ENCODE data around the gene MIDN. TPM values are rescaled to one million over a fixed set of nuclear protein-coding genes. Genes with fewer than 3 reads are reported as not detected.

The MIDN gene
- polyA plus RNA-seq, 2 of the 4 experiments (the other 2 are of a cell fraction): 9.1 to 31.4 TPM

- no peak for FAIRE-seq
Observed at GRCh38 chr19:1296078-1296477, 47.7 kb downstream of the MIDN start.

GRCh38 chr19:1296575-1297271, 48.3 kb downstream of the MIDN start:
- CTCF ChIA-PET: interaction anchor here (0.8 to 1.1 kb wide), 4 partner anchors 12 to 19 kb away, joined by 3 to 4 read pairs (median 3); no protein-coding TSS in a partner anchor
- no peak overlapping the region for H3K4me3 ChIP-seq
- no peaks in the 10 kb centered on the region for H3K9me3 ChIP-seq
- peaks cover 13% of the 10 kb centered on the region for H3K4me1 ChIP-seq
- no peak for ATAC-seq
- FAIRE-seq: no peak
- DNase-seq (ENCODE audit: low read depth in 1 of 2, low spot score in 1 of 2): no peak
- 92% methylated on average over 9 of the region's 24 CpGs for WGBS (ENCODE audit: missing lambda C conversion rate)
- H3K27ac ChIP-seq: no peak overlapping the region
- TF ChIP-seq, protein P1, sequence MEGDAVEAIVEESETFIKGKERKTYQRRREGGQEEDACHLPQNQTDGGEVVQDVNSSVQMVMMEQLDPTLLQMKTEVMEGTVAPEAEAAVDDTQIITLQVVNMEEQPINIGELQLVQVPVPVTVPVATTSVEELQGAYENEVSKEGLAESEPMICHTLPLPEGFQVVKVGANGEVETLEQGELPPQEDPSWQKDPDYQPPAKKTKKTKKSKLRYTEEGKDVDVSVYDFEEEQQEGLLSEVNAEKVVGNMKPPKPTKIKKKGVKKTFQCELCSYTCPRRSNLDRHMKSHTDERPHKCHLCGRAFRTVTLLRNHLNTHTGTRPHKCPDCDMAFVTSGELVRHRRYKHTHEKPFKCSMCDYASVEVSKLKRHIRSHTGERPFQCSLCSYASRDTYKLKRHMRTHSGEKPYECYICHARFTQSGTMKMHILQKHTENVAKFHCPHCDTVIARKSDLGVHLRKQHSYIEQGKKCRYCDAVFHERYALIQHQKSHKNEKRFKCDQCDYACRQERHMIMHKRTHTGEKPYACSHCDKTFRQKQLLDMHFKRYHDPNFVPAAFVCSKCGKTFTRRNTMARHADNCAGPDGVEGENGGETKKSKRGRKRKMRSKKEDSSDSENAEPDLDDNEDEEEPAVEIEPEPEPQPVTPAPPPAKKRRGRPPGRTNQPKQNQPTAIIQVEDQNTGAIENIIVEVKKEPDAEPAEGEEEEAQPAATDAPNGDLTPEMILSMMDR (IDR thresholded peaks at IDR 0.05): no peak
- no peak for TF ChIP-seq CHD4 (IDR thresholded peaks at IDR 0.05; ENCODE audit: borderline replicate concordance)
- no peak for TF ChIP-seq EHF (CRISPR knock-in tag; IDR thresholded peaks at IDR 0.05)
- TF ChIP-seq HDAC2 (IDR thresholded peaks at IDR 0.05): no peak
- TF ChIP-seq NR3C1 (IDR thresholded peaks at IDR 0.05): no peak
- no peak for TF ChIP-seq USF2 (IDR thresholded peaks at IDR 0.05)
- TF ChIP-seq JUN (IDR thresholded peaks at IDR 0.05): no peak
- no peak for TF ChIP-seq KDM1A (IDR thresholded peaks at IDR 0.05; ENCODE audit: low read depth)
- TF ChIP-seq RCOR1 (IDR thresholded peaks at IDR 0.05; ENCODE audit: low read depth, low read length): no peak
- TF ChIP-seq HOXA7 (CRISPR knock-in tag; IDR thresholded peaks at IDR 0.05): no peak
- TF ChIP-seq RFX5 (IDR thresholded peaks at IDR 0.05): no peak
- TF ChIP-seq GATA3 (IDR thresholded peaks at IDR 0.05; ENCODE audit: borderline replicate concordance): no peak
- TF ChIP-seq HEYL (CRISPR knock-in tag; IDR thresholded peaks at IDR 0.05): no peak
- TF ChIP-seq HOXB13 (CRISPR knock-in tag; IDR thresholded peaks at IDR 0.05; ENCODE audit: low read depth): no peak
- TF ChIP-seq, protein P2, sequence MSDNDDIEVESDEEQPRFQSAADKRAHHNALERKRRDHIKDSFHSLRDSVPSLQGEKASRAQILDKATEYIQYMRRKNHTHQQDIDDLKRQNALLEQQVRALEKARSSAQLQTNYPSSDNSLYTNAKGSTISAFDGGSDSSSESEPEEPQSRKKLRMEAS (IDR thresholded peaks at IDR 0.05): no peak
- TF ChIP-seq PHF8 (IDR thresholded peaks at IDR 0.05; ENCODE audit: borderline replicate concordance, low read depth): no peak
- TF ChIP-seq, protein P3, sequence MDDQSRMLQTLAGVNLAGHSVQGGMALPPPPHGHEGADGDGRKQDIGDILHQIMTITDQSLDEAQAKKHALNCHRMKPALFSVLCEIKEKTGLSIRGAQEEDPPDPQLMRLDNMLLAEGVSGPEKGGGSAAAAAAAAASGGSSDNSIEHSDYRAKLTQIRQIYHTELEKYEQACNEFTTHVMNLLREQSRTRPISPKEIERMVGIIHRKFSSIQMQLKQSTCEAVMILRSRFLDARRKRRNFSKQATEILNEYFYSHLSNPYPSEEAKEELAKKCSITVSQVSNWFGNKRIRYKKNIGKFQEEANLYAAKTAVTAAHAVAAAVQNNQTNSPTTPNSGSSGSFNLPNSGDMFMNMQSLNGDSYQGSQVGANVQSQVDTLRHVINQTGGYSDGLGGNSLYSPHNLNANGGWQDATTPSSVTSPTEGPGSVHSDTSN (IDR thresholded peaks at IDR 0.05): no peak
- POLR2A ChIA-PET: no interaction called here
- no peak overlapping the region for H3K4me2 ChIP-seq

More at GRCh38 chr19:1296078-1296477, 47.7 kb downstream of the MIDN start:
- peaks cover 19% of the 10 kb centered on the region for H3K4me1 ChIP-seq
- TF ChIP-seq CEBPB (IDR thresholded peaks at IDR 0.05) (no peak), PHF8 (IDR thresholded peaks at IDR 0.05; ENCODE audit: borderline replicate concordance, low read depth) (no peak), HOXB5 (CRISPR knock-in tag; IDR thresholded peaks at IDR 0.05) (no peak), FOSL2 (IDR thresholded peaks at IDR 0.05) (no peak), FOSL2 (CRISPR knock-in tag; IDR thresholded peaks at IDR 0.05) (no peak), KDM1A (IDR thresholded peaks at IDR 0.05; ENCODE audit: low read depth) (no peak)
- DNase-seq (ENCODE audit: low read depth in 1 of 2, low spot score in 1 of 2) (no peak), ATAC-seq (no peak)
- H3K27ac ChIP-seq: no peak overlapping the region; a peak in 1 of 6 replicates
- CTCF ChIA-PET: interaction anchor here (0.6 to 1.1 kb wide), 5 partner anchors 13 to 51 kb away, joined by 3 to 4 read pairs (median 3); no protein-coding TSS in a partner anchor
- WGBS (ENCODE audit: missing lambda C conversion rate): 93% methylated on average over 4 of the region's 13 CpGs
- POLR2A ChIA-PET: no interaction called here
- H3K4me2 ChIP-seq: peak overlapping the region; percentile 91; the same call in 2 of the 3 replicates
- no peak overlapping the region; the same call in 2 of the 3 replicates for H3K4me3 ChIP-seq
- H3K9me3 ChIP-seq: no peaks in the 10 kb centered on the region

All from A549 (cell line).